RWPE2 (cell line): ENCODE results near the gene SPATA31D4.

Experiments used
- ATAC-seq: fragments of 200-7000 bp; cut with Tn5 transposase; 3 replicates; pipeline ENCODE4 v1.9.1; 2021; ENCODE audit warnings: low read depth
- DNase-seq: peaks from one replicate; pipeline ENCODE4 v3.0.0-alpha.2; 2020; ENCODE audit warnings: low spot score
- H3K27ac ChIP-seq: fragments of 450-650 bp; 2 replicates; pipeline ENCODE4 v1.5.1; 2017; ENCODE audit warnings: mild to moderate bottlenecking; ENCODE audit not compliant: poor library complexity, severe bottlenecking
- H3K27me3 ChIP-seq: fragments of 250-450 bp; sonication (Bioruptor Pico); 2 replicates; pipeline ENCODE4 v1.5.1; 2021; ENCODE audit warnings: mild to moderate bottlenecking, moderate library complexity; ENCODE audit not compliant: insufficient read depth, poor library complexity, severe bottlenecking
- H3K36me3 ChIP-seq: fragments of 250-450 bp; sonication (Bioruptor Pico); 2 replicates; pipeline ENCODE4 v1.5.1; 2020; ENCODE audit warnings: low read depth, mild to moderate bottlenecking, moderate library complexity
- H3K4me1 ChIP-seq: fragments of 250-450 bp; sonication (Bioruptor Pico); 2 replicates; pipeline ENCODE4 v1.5.1; 2021; ENCODE audit warnings: mild to moderate bottlenecking, moderate library complexity; ENCODE audit not compliant: insufficient read depth, poor library complexity, severe bottlenecking
- H3K4me3 ChIP-seq: fragments of 250-450 bp; sonication (Bioruptor Pico); 2 replicates; pipeline ENCODE4 v1.5.1; 2021; ENCODE audit warnings: mild to moderate bottlenecking, moderate library complexity; ENCODE audit not compliant: severe bottlenecking
- H3K9me3 ChIP-seq: fragments of 250-450 bp; sonication (Bioruptor Pico); 2 replicates; pipeline ENCODE4 v1.5.1; 2021; ENCODE audit warnings: mild to moderate bottlenecking, moderate library complexity; ENCODE audit not compliant: severe bottlenecking
- TF ChIP-seq, protein P1 (sequence below): fragments of 450-650 bp; IDR thresholded peaks from one replicate; pipeline ENCODE4 v1.5.1; 2017; ENCODE audit warnings: mild to moderate bottlenecking, moderate library complexity; ENCODE audit not compliant: poor library complexity, severe bottlenecking

SPATA31D4 gene

DNA sequence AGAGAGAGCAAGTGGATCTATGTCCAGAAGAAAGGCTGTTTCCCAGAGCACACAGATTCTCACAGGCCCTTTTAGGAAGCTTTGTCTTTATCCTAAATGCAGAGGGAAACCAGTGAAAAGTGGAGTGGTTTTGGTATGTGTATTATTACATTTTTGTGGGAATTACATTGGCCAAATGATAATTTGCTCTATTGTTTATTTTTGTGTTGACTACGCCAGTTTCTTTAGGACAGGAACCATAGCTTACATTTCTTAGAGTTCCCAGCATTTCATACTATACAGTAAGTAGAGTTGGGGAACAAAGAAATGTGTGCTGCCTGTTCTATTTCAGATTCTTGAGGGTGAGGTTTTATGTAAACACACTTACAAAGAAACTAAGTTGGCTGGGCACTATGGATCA is 29.4 kb upstream of the SPATA31D4 start:
- no peaks in the 10 kb centered on the region for H3K36me3 ChIP-seq
- H3K27me3 ChIP-seq: no peaks in the 10 kb centered on the region
- peaks cover 8% of the 10 kb centered on the region for H3K4me1 ChIP-seq
- no peaks in the 10 kb centered on the region for H3K9me3 ChIP-seq
- DNase-seq (no peak), ATAC-seq (no peak)
- TF ChIP-seq, protein P1, sequence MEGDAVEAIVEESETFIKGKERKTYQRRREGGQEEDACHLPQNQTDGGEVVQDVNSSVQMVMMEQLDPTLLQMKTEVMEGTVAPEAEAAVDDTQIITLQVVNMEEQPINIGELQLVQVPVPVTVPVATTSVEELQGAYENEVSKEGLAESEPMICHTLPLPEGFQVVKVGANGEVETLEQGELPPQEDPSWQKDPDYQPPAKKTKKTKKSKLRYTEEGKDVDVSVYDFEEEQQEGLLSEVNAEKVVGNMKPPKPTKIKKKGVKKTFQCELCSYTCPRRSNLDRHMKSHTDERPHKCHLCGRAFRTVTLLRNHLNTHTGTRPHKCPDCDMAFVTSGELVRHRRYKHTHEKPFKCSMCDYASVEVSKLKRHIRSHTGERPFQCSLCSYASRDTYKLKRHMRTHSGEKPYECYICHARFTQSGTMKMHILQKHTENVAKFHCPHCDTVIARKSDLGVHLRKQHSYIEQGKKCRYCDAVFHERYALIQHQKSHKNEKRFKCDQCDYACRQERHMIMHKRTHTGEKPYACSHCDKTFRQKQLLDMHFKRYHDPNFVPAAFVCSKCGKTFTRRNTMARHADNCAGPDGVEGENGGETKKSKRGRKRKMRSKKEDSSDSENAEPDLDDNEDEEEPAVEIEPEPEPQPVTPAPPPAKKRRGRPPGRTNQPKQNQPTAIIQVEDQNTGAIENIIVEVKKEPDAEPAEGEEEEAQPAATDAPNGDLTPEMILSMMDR: no peak
- H3K4me3 ChIP-seq: no peak overlapping the region
- no peak overlapping the region for H3K27ac ChIP-seq

DNA sequence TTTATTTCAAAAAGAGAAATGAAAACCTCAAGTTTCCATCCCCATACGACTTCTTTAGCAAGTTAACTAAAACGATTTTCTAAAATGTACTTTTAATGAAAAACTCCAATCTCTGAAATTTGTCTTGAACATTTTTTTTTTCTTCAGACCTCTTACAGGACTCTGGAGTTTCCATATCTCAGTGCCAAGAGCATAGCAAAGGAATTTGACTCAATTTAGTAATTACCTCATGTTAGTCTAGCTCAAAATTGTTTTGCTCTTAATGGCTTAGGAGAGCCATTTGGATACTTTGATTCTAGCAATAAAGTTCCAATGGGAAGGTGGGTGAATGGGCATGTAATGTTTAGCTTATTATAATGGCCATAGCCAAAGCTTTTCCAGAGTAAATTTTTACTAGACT is 26.0 kb upstream of the SPATA31D4 start:
- Histone ChIP-seq H3K4me1 (peaks cover 14% of the 10 kb centered on the region), H3K4me3 (no peak overlapping the region), H3K9me3 (no peaks in the 10 kb centered on the region), H3K36me3 (no peaks in the 10 kb centered on the region), H3K27me3 (no peaks in the 10 kb centered on the region), H3K27ac (no peak overlapping the region)
- no peak for DNase-seq
- TF ChIP-seq, protein P1: no peak
- ATAC-seq: no peak

DNA sequence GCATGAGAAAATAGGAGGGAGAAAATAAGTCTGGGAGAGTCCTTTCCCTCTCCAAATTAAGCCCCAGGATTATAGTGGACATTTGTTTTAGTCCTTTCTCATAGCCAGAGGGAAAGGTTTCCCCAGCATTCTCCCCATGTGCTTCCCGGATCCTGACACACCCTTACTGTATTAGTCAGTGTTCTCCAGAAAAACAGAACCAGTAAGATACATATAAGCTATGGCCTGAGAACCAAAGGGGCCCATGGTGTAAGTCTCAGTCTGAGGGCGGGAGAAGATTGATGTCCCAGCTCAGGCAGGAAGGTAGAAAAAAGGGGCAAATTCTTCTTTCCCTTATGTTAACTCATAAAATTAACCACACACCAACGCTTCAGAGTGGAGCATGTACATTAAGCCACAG is 25.6 kb upstream of the SPATA31D4 start:
- Histone ChIP-seq H3K27ac (no peak overlapping the region), H3K9me3 (no peaks in the 10 kb centered on the region), H3K4me3 (no peak overlapping the region), H3K36me3 (no peaks in the 10 kb centered on the region), H3K27me3 (no peaks in the 10 kb centered on the region), H3K4me1 (peaks cover 14% of the 10 kb centered on the region)
- ATAC-seq: peak; percentile 86
- DNase-seq: no peak
- TF ChIP-seq, protein P1: no peak

DNA sequence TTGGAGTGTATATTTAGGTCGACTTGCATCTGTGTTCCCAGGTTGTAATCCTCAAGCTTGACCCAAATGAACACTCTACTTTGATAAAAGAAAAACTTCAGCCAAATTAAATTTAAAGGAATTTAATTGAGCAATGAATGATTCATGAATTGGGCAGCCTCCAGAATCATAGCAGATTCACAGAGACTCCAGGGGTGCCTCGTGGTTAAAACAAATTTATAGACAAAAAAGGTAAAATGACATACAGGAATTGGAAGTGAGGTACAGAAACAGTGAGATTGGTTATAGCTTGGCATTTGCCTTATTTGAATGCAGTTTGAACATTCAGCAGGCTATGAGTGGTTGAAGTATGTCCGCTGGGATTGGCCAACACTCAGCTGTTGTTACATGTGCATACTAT is 21.6 kb upstream of the SPATA31D4 start:
- DNase-seq (no peak), ATAC-seq (no peak; the same call in 2 of the 3 replicates)
- Histone ChIP-seq H3K9me3 (no peaks in the 10 kb centered on the region), H3K4me1 (peaks cover 14% of the 10 kb centered on the region), H3K27ac (no peak overlapping the region), H3K4me3 (no peak overlapping the region), H3K27me3 (no peaks in the 10 kb centered on the region), H3K36me3 (no peaks in the 10 kb centered on the region)
- TF ChIP-seq, protein P1: no peak

DNA sequence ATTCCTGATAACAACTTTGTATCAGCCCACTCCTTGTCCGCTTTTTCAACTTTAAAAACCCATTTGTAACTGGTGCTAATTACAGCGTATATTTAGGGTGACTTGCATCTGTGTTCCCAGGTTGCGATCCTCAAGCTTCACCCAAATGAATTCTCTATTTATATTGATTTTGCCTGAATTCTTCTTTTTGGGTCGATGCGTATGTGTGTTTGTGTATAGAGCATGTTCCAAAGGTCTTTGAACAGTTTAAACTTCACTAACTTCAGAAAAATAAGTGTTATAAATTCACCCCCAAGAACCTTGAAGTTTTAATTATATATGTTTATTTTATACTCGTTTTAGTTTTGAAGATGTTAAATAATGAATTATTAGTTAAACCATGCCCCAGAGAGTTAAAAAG is 16.1 kb upstream of the SPATA31D4 start:
- Histone ChIP-seq H3K9me3 (no peaks in the 10 kb centered on the region), H3K4me3 (no peak overlapping the region), H3K27me3 (no peaks in the 10 kb centered on the region), H3K27ac (no peak overlapping the region), H3K4me1 (no peaks in the 10 kb centered on the region), H3K36me3 (no peaks in the 10 kb centered on the region)
- TF ChIP-seq, protein P1: no peak
- ATAC-seq (no peak), DNase-seq (no peak)
